WTC11 (cell line): ENCODE results near the gene CCDC93. TPM values are rescaled to one million over a fixed set of nuclear protein-coding genes. Genes with fewer than 3 reads are reported as not detected.

Experiments
- ATAC-seq: fragments of 200-7000 bp; cut with Tn5 transposase; 2 replicates; pipeline ENCODE4 v1.10.0; 2021; ENCODE audit warnings: mild to moderate bottlenecking, moderate library complexity
- CTCF ChIA-PET: fragments of 300-600 bp; sonication (Branson Sonifier 250); formaldehyde crosslinking; loops from one replicate; lab custom pipeline; 2021; ENCODE audit warnings: antibody characterized with exemption; lab: Charles Lee
- POLR2A ChIA-PET: fragments of 350-600 bp; sonication (Branson Sonifier 250); formaldehyde crosslinking; loops from one replicate; lab custom pipeline; 2021; ENCODE audit warnings: antibody characterized with exemption; lab: Charles Lee
- DNase-seq: peaks from one replicate; pipeline ENCODE4 v3.0.0; 2021; ENCODE audit warnings: low spot score
- H3K27ac Mint-ChIP-seq: 2 replicates; pipeline ENCODE4 v1.8.0; 2021; ENCODE audit warnings: mixed read lengths
- H3K27me3 Mint-ChIP-seq: 2 replicates; pipeline ENCODE4 v1.8.0; 2021; ENCODE audit warnings: low read depth, mild to moderate bottlenecking, moderate library complexity, mixed read lengths
- H3K36me3 Mint-ChIP-seq: 2 replicates; pipeline ENCODE4 v1.8.0; 2021; ENCODE audit warnings: mixed read lengths
- H3K4me1 Mint-ChIP-seq: 2 replicates; pipeline ENCODE4 v1.8.0; 2022; ENCODE audit warnings: mixed read lengths
- H3K4me3 Mint-ChIP-seq: 2 replicates; pipeline ENCODE4 v1.8.0; 2021; ENCODE audit warnings: mild to moderate bottlenecking, moderate library complexity, mixed read lengths
- H3K9me3 Mint-ChIP-seq: 2 replicates; pipeline ENCODE4 v1.8.0; 2021; ENCODE audit warnings: mixed read lengths
- FOXP1 ChIP-seq: sonication (generic); formaldehyde crosslinking; IDR thresholded peaks from 2 replicates; pipeline ENCODE4 v1.8.0; 2022; ENCODE audit warnings: missing genetic modification reagents, mild to moderate bottlenecking, moderate library complexity, borderline replicate concordance
- GRHL2 ChIP-seq: fragments of 250-450 bp; sonication (Bioruptor Pico); IDR thresholded peaks from 2 replicates; pipeline ENCODE4 v1.8.0; 2022; ENCODE audit warnings: mild to moderate bottlenecking, moderate library complexity; ENCODE audit not compliant: insufficient replicate concordance, severe bottlenecking
- MAX ChIP-seq: sonication (generic); formaldehyde crosslinking; IDR thresholded peaks from 2 replicates; pipeline ENCODE4 v1.8.0; 2022; ENCODE audit warnings: mild to moderate bottlenecking, missing genetic modification reagents
- NR2C2 ChIP-seq: sonication (generic); formaldehyde crosslinking; IDR thresholded peaks from 2 replicates; pipeline ENCODE4 v1.8.0; 2022; ENCODE audit warnings: mild to moderate bottlenecking, missing genetic modification reagents
- PRRX2 ChIP-seq: fragments of 250-450 bp; sonication (Bioruptor Pico); IDR thresholded peaks from 2 replicates; pipeline ENCODE4 v1.8.0; 2021; ENCODE audit warnings: mild to moderate bottlenecking
- SP1 ChIP-seq: sonication (generic); formaldehyde crosslinking; conservative IDR thresholded peaks from 2 replicates; pipeline ENCODE4 v1.8.1; 2022; ENCODE audit warnings: missing genetic modification reagents
- TEAD1 ChIP-seq: sonication (generic); formaldehyde crosslinking; IDR thresholded peaks from 2 replicates; pipeline ENCODE4 v1.8.0; 2022; ENCODE audit warnings: mild to moderate bottlenecking, missing genetic modification reagents
- ZBTB43 ChIP-seq: sonication (generic); formaldehyde crosslinking; IDR thresholded peaks from 2 replicates; pipeline ENCODE4 v1.8.1; 2023; ENCODE audit warnings: mild to moderate bottlenecking, missing genetic modification reagents
- ZNF317 ChIP-seq: sonication (generic); formaldehyde crosslinking; IDR thresholded peaks from 2 replicates; pipeline ENCODE4 v1.8.1; 2023; ENCODE audit warnings: low read depth, mild to moderate bottlenecking, moderate library complexity, missing genetic modification reagents, borderline replicate concordance
- ZNF532 ChIP-seq: fragments of 250-450 bp; sonication (Bioruptor Pico); IDR thresholded peaks from 2 replicates; pipeline ENCODE4 v1.9.0; 2021; ENCODE audit warnings: mild to moderate bottlenecking, borderline replicate concordance
- total RNA-seq: library from RNA; stranded (reverse); gene quantifications from 3 replicates; pipeline ENCODE4 v1.2.3, GENCODE V29; 2021
- TF ChIP-seq, protein P1 (sequence below): fragments of 200-600 bp; IDR thresholded peaks from 2 replicates; pipeline ENCODE4 v1.8.0; 2022; ENCODE audit warnings: antibody characterized with exemption
- TF ChIP-seq, protein P2 (sequence below): fragments of 250-450 bp; sonication (Bioruptor Pico); IDR thresholded peaks from 2 replicates; pipeline ENCODE4 v1.9.0; 2021; ENCODE audit warnings: mild to moderate bottlenecking
- TF ChIP-seq, protein P3 (sequence below): sonication (generic); formaldehyde crosslinking; IDR thresholded peaks from 2 replicates; pipeline ENCODE4 v1.8.0; 2022; ENCODE audit warnings: missing genetic modification reagents
- TF ChIP-seq, protein P4 (sequence below): fragments of 250-450 bp; sonication (Bioruptor Pico); conservative IDR thresholded peaks from 2 replicates; pipeline ENCODE4 v1.9.0; 2021; ENCODE audit warnings: mild to moderate bottlenecking
- TF ChIP-seq, protein P5 (sequence below): sonication (generic); formaldehyde crosslinking; IDR thresholded peaks from 2 replicates; pipeline ENCODE4 v1.8.0; 2023; ENCODE audit warnings: mild to moderate bottlenecking, missing genetic modification reagents

Gene CCDC93
- total RNA-seq, 1 experiment from 2014 or later = 16.9 TPM

GRCh38 chr2:117963446-117963845 is 50.4 kb downstream of the CCDC93 start (continued):
- no peak for TF ChIP-seq NR2C2 (CRISPR knock-in tag)
- TF ChIP-seq ZNF532 (CRISPR knock-in tag) = no peak
- no peak for TF ChIP-seq FOXP1 (CRISPR knock-in tag)
- TF ChIP-seq, protein P1, sequence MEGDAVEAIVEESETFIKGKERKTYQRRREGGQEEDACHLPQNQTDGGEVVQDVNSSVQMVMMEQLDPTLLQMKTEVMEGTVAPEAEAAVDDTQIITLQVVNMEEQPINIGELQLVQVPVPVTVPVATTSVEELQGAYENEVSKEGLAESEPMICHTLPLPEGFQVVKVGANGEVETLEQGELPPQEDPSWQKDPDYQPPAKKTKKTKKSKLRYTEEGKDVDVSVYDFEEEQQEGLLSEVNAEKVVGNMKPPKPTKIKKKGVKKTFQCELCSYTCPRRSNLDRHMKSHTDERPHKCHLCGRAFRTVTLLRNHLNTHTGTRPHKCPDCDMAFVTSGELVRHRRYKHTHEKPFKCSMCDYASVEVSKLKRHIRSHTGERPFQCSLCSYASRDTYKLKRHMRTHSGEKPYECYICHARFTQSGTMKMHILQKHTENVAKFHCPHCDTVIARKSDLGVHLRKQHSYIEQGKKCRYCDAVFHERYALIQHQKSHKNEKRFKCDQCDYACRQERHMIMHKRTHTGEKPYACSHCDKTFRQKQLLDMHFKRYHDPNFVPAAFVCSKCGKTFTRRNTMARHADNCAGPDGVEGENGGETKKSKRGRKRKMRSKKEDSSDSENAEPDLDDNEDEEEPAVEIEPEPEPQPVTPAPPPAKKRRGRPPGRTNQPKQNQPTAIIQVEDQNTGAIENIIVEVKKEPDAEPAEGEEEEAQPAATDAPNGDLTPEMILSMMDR = no peak
- TF ChIP-seq, protein P2, sequence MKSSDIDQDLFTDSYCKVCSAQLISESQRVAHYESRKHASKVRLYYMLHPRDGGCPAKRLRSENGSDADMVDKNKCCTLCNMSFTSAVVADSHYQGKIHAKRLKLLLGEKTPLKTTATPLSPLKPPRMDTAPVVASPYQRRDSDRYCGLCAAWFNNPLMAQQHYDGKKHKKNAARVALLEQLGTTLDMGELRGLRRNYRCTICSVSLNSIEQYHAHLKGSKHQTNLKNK = no peak
- TF ChIP-seq, all 79 proteins: peak for 0

GRCh38 chr2:117961201-117961600 is 52.7 kb downstream of the CCDC93 start:
- POLR2A ChIA-PET = interaction anchor here (0.6 kb wide), 1 partner anchor 127 kb away, joined by 3 read pairs; the partner anchor contains the start of gene INSIG2
- CTCF ChIA-PET = no interaction called here
- no peaks in the 10 kb centered on the region for H3K9me3 Mint-ChIP-seq
- no peak for DNase-seq
- no peaks in the 10 kb centered on the region for H3K27me3 Mint-ChIP-seq
- no peak overlapping the region for H3K4me3 Mint-ChIP-seq
- no peak for ATAC-seq
- peaks cover 18% of the 10 kb centered on the region for H3K36me3 Mint-ChIP-seq
- H3K4me1 Mint-ChIP-seq = no peaks in the 10 kb centered on the region
- H3K27ac Mint-ChIP-seq = no peak overlapping the region
- no peak for TF ChIP-seq GRHL2
- no peak for TF ChIP-seq ZNF317 (CRISPR knock-in tag)
- no peak for TF ChIP-seq SP1
- TF ChIP-seq, protein P3, sequence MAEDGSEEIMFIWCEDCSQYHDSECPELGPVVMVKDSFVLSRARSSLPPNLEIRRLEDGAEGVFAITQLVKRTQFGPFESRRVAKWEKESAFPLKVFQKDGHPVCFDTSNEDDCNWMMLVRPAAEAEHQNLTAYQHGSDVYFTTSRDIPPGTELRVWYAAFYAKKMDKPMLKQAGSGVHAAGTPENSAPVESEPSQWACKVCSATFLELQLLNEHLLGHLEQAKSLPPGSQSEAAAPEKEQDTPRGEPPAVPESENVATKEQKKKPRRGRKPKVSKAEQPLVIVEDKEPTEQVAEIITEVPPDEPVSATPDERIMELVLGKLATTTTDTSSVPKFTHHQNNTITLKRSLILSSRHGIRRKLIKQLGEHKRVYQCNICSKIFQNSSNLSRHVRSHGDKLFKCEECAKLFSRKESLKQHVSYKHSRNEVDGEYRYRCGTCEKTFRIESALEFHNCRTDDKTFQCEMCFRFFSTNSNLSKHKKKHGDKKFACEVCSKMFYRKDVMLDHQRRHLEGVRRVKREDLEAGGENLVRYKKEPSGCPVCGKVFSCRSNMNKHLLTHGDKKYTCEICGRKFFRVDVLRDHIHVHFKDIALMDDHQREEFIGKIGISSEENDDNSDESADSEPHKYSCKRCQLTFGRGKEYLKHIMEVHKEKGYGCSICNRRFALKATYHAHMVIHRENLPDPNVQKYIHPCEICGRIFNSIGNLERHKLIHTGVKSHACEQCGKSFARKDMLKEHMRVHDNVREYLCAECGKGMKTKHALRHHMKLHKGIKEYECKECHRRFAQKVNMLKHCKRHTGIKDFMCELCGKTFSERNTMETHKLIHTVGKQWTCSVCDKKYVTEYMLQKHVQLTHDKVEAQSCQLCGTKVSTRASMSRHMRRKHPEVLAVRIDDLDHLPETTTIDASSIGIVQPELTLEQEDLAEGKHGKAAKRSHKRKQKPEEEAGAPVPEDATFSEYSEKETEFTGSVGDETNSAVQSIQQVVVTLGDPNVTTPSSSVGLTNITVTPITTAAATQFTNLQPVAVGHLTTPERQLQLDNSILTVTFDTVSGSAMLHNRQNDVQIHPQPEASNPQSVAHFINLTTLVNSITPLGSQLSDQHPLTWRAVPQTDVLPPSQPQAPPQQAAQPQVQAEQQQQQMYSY (CRISPR knock-in tag) = no peak
- no peak for TF ChIP-seq ZBTB43 (CRISPR knock-in tag)
- no peak for TF ChIP-seq TEAD1 (CRISPR knock-in tag)
- TF ChIP-seq, protein P1 = no peak
- TF ChIP-seq PRRX2 (CRISPR knock-in tag) = no peak
- TF ChIP-seq, protein P4, sequence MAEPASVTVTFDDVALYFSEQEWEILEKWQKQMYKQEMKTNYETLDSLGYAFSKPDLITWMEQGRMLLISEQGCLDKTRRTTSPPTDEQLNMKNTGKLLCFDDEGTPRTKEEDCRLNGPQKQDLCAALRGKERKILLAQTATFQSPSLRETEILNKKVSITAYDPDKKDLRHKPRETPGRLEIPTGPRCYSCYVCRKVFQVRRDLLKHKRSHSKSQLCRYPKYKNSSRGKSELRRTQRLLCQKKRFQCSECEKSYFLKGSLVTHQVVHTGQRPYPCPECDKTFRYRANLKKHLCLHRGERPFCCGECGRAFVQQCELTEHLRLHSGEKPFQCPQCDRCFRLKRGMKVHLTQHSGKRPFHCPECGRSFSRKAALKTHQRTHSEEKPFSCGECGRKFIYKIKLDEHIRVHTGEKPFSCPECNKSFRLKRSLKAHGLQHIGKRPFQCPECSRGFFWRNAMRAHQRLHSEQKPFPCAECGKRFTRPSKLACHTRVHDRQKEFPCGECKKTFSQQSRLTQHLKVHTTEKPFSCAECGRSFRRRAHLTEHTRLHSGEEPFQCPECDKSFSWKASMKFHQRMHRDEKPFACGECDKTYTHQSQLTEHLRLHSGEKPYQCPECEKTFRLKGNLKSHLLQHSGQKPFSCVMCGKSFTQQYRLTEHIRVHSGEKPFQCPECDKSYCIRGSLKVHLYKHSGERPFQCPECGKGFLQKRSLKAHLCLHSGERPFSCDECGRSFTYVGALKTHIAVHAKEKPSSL (CRISPR knock-in tag) = no peak
- TF ChIP-seq, protein P5, sequence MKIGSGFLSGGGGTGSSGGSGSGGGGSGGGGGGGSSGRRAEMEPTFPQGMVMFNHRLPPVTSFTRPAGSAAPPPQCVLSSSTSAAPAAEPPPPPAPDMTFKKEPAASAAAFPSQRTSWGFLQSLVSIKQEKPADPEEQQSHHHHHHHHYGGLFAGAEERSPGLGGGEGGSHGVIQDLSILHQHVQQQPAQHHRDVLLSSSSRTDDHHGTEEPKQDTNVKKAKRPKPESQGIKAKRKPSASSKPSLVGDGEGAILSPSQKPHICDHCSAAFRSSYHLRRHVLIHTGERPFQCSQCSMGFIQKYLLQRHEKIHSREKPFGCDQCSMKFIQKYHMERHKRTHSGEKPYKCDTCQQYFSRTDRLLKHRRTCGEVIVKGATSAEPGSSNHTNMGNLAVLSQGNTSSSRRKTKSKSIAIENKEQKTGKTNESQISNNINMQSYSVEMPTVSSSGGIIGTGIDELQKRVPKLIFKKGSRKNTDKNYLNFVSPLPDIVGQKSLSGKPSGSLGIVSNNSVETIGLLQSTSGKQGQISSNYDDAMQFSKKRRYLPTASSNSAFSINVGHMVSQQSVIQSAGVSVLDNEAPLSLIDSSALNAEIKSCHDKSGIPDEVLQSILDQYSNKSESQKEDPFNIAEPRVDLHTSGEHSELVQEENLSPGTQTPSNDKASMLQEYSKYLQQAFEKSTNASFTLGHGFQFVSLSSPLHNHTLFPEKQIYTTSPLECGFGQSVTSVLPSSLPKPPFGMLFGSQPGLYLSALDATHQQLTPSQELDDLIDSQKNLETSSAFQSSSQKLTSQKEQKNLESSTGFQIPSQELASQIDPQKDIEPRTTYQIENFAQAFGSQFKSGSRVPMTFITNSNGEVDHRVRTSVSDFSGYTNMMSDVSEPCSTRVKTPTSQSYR (CRISPR knock-in tag) = no peak
- TF ChIP-seq MAX (CRISPR knock-in tag) = no peak
